Fibroblast of skin of back (primary cell): ENCODE measurements around the gene CC2D1A.
"Not testable (repeated sequence)": the region's sequence is repeated elsewhere in the genome, so short reads cannot be mapped to it uniquely, and the experiment has no call there.

Source experiments
- DNase-seq: peaks from one replicate; pipeline ENCODE4 v3.0.0-alpha.2; 2013

CC2D1A gene

GRCh38 chr19:13962699-13963602 lies 57.0 kb downstream of the CC2D1A start:
- no peak for DNase-seq

DNA sequence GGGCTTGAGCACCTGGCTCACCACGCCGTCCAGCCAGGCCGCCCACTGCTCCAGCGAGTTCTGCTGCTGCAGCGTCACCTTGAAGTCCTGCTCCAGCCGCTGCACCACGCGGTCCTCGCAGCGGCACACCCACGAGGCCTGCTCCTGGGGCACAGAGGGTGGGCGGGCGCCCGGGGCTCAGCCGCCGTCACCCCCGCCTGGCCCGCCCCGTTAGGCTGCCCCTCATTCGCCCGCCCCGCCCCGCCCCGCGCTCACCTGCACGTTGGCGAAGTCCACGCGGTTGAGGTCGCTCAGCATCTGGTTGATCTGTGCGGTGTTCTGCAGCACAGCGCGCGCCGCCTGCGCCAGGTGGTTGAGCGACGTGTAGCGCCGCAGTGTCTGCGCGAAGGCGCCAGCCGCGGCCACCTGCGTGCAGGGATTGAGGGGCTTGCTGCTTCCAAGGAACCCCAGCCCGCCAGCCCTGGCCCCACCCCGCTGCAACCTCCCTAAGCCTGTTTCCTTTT lies 57.7 kb downstream of the CC2D1A start:
- no peak for DNase-seq

DNA sequence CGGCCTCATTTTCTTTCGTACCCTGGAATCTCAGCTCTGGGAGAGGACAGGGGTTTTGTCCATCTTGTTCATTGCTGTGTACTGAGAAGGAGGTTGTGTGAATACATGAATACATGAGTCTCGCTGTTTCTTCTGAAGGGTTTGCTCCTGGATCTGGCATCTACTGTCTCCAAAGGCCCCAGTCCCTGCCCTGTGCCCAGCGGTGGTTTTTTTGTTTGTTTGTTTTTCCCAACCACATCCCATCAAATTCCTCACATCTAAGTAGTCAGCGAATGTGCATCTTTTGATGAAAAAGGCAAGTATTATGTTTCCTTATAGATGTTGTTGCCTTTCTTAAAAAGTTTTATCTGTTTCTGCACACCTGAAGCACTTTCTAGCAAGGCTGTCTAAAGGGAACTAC lies 58.8 kb downstream of the CC2D1A start:
- DNase-seq, result peak; percentile 56

- no peak for DNase-seq
Measured at GRCh38 chr19:13965377-13965896, 59.4 kb downstream of the CC2D1A start.

GRCh38 chr19:13965926-13966683 lies 60.1 kb downstream of the CC2D1A start:
- DNase-seq, result no peak

DNA sequence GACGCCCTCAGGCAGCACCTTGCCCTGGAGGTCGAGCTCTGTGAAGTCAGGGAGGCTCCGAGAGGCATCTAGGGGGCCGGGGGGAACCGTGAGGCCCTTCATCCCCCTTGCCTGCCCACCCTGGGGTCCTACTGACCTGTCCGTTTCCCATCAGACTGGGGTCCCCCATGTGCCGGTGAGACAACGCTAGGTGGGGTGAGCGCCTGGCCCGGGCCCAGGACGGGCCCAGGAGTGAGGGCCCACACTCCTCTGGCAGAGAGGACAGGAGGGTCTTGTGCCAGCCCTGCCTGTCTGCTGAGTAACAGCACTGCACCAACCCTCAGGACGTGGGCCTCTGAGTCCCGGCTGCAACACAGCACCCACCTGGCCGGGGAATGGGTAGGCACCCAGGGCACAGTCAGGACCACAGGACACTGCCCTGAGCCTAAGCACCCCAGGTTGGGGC lies 60.7 kb downstream of the CC2D1A start:
- DNase-seq, result no peak

DNA sequence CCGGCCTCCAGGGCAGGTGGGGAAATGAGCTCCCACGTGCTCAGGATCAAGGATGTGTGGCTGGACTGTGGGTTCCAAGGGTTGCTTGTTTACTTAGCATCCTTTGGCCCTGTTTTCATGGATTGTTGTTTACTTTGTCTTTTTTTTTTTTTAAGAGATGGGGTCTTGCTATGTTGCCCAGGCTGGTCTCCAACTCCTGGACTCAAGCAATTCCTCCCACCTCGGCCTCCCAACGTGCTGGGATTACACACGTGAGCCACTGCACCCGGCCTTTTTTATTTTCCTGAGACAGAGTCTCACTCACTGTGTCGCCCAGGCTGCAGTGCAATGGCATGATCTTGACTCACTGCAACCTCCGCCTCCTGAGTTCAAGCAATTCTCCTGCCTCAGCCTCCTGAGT lies 61.2 kb downstream of the CC2D1A start:
- not testable (repeated sequence) for DNase-seq

GRCh38 chr19:13968383-13968935 lies 62.5 kb downstream of the CC2D1A start:
- DNase-seq, result no peak

DNA sequence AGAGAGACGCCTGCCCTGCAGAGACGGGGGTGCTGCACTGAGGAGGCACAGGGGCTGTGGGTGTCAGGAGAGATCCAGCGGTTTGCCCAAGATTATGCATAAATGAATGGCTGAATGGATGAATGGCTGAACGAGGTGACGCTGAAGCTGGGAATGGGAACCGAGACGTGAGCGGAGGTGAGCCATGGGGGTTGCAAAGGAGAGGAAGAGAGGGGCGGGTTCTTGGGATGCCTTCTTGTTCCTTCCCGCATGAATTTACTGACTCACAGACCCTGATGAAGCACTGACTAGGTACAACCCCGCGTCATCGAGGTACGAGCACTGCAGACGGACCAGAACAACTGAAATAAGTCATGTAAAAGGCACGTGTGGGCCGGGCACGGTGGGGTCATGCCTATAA lies 63.0 kb downstream of the CC2D1A start:
- no peak for DNase-seq

DNA sequence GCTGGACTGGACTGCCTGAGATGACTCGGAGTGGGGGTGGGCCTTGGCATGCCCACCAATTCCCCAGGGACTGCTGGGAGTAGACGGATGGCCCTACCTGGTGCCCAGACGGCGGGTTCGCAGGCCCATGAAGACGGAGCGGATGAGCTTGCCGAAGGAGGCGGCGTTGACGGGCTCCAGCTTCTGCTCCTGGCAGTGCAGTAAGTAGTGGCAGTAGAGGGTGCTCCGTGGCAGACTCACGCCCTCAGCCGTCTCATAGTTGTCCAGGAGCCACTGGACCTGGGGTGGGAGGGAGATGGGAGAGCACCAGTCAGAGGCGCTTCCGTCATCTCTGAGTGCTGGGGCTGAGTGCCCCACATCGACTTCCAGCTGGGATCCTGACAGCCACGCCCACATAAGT lies 63.9 kb downstream of the CC2D1A start:
- no peak for DNase-seq

DNA sequence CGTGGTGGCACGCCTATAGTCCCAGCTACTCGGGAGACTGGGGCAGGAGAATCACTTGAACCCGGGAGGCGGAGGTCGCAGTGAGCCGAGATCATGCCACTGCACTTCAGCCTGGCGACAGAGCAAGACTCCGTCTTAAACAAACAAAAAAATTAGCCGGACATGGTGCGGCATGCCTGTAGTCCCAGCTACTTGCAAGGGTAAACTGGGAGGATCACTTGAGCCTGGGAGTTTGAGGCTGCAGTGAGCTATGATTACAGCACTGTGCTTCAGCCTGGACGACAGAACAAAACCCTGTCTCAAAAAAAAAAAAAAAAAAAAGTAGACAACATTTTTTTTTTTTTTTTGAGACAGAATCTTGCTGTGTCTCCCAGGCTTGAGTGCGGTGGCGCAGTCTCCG lies 65.9 kb downstream of the CC2D1A start:
- DNase-seq, result not testable (repeated sequence)

GRCh38 chr19:13972368-13973155 lies 66.6 kb downstream of the CC2D1A start:
- DNase-seq, result no peak

DNA sequence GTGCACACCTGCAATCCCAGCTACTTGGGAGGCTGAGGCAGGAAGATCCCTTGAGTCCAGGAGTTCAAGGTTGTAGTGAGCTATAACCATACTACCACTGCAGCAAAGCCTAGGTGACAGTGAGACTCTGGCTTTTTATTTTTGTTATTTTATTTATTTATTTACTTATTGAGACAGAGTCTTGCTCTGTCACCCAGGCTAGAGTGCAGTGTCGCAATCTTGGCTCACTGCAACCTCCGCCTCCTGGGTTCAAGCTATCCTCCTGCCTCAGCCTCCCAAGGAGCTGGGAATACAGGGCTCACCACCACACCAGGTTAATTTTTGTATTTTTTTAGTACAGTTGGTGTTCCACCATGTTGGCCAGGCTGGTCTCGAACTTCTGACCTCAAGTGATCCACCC lies 67.5 kb downstream of the CC2D1A start:
- DNase-seq, result not testable (repeated sequence)

DNA sequence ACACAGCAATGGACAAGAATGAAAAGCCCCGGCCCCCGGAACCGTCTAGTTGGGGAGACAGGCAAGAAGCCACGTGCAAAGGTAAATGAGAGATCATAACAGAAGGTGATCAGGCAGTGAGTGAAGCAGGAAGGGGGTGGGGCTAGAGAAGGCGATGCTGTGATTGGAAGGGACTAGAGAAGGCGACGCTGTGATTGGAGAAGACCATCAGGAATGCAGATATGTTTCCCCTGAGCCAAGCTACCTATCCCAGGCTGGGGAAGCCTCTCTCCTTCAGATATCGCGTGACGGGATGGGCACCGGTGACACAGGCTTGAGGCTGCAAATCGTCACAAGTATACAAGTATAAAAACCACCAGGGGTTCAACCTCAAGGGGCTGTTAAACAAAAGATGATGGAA lies 68.1 kb downstream of the CC2D1A start:
- DNase-seq, result no peak

GRCh38 chr19:13975870-13976269 lies 69.9 kb downstream of the CC2D1A start:
- DNase-seq, result no peak

DNA sequence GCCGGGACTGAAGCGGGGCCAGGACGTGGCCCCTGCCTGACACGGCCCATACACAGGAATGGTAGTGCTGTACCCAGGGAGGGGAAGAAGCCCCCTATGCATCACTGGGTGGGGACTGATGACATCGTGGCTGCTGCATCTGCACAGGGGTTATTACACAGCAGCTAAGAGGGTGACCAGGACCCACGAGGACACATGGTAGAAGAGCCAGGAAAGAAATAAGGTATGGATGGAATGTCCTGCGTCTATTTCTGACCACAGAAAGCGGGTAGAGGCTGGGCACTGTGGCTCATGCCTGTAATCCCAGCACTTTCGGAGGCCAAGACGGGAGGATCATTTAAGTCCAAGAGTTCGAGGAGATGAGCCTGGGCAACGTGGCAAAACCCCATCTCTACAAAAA lies 70.4 kb downstream of the CC2D1A start:
- DNase-seq, result peak; percentile 47

DNA sequence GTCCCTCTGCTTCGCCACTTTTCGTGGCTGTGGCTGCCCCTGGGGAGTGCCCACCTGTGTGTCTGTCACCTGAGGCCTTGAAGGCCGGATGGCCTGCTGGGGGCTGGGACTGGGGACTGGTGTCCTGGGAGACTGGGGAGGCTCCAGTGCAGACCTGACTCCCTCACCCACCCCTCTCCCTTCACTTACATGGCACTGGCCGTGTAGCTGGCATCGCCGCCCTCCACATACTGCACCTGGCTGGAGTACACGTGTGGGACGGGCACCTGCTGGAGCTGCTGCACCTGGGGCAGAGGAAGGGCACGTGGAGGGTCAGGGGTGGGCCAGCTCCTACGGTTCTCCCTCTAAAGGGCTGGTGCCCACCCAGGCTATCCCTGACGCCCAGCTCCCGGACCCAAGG lies 71.8 kb downstream of the CC2D1A start:
- DNase-seq, result no peak

- peak; percentile 40 for DNase-seq
Measured at GRCh38 chr19:13978351-13979243, 72.6 kb downstream of the CC2D1A start.

- no peak for DNase-seq
Measured at GRCh38 chr19:13979244-13979615, 73.2 kb downstream of the CC2D1A start.

DNA sequence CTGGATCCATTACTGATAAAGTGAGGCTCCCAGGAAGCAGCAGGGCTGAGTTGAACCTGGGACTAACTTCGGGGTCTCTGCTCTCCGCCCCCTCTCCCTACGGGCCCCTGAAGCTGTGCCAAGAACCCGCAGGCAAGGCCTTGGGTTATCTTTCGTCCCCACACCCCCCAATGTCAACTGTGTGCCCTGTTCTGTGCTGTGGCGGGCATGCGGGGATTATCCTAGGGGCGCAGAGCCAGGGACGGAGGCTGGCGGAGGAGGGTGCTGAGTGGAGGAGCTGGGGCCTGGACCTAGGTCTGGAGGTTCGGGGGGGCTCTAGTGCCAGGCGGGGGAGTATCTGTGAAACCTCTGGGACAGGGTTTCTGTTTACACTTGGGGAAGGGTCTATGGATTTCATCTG lies 73.7 kb downstream of the CC2D1A start:
- no peak for DNase-seq

GRCh38 chr19:13980340-13980739 lies 74.3 kb downstream of the CC2D1A start:
- DNase-seq, result no peak
